Measurements from ENCODE around the gene GRWD1.
"Not testable (repeated sequence)": the region's sequence is repeated elsewhere in the genome, so short reads cannot be mapped to it uniquely, and the experiment has no call there.

The GRWD1 gene

DNA sequence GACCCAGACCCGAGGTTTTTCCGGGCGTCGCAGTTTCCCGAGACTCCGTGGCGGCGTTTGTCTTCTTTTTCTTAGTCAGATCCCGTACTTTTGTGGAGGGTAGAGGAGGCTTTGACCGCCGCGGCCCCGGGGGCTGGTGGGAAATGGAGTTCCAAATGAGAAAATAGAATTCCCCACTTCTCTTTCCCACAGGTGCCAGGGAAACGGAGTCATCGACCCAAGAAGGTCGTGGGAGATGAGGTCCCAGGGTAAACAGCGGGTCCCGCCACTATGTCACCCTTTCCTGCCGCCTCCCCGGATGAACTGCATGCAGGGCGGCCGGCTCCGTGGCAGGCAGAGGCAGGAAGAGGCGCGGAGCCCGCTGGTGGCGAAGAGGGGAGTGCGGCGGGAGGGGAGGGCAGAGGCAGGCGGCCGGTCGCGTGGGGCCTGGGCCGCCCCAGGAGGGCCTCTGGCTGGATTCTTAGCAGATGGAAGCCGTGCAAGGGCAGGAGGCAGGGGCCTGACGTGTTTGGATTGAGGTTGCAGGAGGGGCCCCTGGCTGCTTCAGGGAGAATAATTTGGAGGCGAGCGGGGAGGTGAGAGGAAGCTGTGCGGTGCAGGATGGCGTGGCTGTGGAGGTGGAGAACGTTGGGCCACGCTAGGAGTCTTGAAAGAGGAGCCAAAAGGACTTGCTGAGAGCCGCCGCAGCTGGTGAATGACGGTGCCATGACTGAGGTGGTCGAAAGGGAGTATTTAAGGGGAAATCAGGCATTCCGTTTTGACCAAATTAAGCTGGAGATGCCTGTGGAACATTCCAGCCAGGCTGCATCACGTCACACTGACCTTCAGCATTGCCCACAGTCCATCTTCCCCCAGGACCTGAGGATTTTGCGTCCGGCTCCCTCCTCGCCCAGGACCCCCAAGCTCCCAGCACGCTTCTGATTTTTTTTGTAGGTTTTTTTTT, 35.0 kb downstream of the GRWD1 start:
- no peak for DNase-seq

DNA sequence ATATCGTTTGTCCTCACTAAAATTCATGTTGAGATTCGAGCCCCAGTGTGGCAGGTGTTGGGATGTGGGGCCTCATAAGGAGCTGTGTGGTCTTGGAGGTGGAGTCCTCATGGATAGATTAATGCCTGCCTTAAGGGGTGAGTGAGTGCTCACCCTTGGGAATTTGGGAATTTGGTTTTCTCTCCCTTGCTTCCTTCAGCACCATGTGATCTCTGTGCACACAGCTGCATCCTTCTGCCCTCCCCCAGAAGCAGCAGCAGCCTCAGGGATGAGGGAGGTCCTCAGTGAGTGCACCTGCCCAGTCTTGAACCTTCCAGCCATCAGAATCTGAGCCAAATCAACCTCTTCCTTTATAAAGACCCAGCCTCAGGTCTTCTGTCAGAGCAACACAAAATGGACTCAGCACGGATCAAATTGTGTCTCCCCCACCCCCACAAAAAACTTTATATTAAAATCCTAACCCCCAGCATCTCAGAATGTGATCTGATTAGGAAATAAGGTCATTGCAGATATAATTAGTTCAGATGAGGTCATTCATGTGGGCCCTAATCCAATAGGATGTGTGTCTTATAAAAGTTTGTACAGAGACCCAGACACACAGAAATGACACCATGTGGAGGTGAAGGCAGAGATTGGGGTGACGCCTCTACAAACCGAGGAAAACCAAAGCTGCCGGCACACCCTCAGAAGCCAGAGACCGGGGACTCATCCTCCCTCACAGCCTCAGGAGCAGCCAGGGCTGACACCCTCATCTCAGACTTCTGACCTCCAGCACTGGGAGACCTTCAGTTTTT, 36.3 kb downstream of the GRWD1 start:
- DNase-seq, result no peak

DNA sequence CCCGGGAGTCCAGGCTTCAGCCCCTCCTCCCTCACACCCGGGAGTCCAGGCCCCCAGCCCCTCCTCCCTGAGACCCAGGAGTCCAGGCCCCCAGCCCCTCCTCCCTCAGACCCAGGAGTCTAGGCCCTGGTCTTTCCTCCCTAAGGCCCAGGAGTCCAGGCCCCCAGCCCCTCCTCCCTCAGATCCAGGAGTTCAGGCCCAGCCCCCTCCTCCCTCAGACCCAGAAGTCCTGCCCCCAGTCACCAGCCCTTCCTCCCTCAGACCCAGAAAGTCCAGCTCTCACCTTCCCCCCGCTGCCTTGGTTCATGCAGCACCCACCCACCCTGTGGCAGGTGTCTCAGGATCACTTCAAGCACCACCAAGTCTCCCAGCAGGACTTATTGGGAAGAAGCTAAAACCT, 37.5 kb downstream of the GRWD1 start:
- DNase-seq, result no peak

DNA sequence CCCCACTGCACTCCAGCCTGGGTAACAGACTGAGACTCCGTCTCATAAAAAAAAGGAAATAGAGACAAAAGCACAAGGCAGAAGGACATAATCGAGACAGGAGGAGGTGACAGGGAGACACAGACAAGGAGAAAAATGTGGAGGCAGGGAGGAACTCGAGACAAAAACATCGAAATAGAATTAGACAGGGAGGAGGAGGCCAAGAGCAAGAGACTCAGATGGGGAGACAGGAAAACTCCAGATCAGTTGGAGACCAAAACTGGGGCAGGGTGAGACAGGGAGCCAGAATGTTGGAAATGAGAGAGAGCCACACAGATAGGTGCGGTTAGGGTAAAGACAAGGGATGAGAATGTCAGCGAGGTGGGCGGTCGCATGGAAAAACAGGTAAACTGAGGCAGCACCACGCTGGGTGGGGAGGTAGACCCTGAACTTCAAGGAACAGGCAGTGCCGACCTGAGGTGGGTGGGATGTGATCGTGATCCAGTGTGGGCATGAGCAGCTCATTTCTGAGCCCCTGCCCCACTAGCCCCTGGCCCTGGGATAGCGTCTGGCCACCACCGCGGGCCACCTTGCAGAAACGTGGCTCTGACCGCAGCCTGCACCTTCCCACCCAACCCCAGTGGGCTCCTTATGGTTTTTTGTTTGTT, 38.6 kb downstream of the GRWD1 start:
- no peak for DNase-seq

DNA sequence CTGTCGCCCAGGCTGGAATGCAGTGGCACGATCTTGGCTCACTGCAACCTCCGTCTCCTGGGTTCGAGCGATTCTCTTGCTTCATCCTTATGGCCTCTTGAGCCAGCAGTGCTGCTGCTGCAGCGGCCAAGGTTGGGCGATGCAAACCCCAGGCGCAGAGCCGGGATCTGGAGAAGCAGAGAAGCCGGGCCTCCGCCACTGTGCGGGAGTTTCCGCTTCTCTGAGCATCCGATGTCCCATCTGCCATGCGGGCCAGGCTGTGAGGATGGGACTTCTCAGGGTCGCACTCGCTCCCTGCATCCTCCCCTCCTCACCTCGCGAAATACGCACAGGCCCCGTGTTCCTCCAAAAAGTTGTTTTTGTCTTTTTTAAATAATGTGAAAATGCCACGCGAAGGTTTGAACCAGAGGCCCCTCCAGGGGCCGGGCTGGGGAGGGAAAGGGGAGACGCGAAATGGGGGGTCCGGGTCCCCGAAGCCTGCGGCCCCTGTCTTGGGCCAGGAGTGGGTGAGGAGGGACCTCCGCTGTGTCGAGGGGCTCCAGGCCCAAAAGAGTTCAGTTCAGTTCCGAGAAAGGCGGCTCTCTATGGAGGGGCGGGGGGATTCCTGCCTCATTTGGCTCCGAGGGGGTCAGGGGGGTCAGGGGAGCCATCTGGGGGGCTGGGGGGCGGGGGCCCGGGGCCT, 39.3 kb downstream of the GRWD1 start:
- DNase-seq, result no peak

DNA sequence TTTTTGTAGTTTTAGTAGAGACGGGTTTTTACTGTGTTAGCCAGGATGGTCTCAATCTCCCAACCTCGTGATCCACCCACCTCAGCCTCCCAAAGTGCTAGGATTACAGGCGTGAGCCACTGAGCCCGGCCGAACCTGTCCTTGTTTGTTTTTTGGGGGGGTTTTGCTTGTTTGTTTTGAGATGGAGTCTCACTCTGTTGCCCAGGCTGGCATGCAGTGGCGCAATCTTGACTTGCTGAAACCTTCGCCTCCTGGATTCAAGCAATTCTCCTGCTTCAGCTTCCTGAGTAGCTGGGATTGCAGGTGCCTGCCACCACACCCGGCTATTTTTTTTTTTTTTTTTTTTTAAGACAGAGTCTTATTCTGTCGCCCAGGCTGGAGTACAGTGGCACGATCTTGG, 40.9 kb downstream of the GRWD1 start:
- DNase-seq, result not testable (repeated sequence)

DNA sequence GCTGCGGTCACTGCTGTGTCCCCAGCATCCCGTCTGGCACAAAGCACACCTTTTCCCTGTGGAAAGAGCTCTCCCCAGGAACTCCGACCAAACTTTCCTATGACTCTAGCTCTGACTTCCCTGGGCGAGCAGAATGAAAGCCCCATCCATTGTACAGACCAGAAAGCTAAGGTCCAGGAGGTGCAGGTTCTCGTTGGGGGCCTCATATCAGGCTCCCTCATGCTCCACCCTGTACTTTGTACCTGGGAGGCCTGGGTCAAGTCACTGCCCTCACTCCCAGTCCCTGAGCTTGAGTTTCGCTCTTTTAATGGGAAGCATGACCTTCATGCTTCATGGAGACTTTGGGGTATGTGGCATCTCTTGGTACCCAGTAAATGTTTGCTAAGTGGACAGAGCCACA, 41.8 kb downstream of the GRWD1 start:
- DNase-seq, result no peak

DNA sequence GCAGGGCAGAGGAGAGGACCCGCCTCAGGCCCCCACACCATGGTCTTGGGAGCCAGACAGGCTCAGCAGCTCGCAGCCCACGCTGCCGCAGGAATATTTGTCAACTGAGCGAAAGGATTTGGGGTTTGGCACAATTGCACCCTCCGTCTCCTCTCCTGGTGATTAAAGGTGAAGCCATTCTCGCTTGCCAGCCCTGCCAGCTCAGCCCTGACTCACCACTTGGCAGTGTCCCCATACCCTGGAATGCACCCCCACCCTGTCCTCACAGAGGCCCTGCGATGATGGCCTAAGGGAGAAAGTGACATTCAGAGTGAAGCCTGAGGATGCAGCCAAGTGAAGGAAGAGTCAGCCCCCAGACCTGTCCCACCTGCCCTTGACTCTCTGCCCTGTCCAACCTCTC, 42.2 kb downstream of the GRWD1 start:
- peak; percentile 74 for DNase-seq

DNA sequence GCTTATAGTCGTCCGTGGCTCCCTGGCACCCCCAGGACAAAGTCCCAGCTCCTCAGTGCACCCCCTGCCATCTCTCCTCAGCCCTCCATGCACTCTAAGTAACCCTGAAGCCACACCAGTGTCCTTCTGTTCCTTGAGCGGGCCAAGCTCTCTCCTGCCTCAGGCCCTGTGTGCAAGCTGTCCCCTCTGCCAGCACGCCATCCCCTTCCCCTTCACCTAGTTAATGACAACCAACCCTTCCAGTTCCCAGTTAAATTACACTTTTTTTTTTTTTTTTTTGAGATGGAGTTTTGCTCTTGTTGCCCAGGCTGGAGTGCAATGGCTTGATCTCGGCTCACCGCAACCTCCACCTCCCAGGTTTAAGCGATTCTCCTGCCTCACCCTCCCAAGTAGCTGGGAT, 42.7 kb downstream of the GRWD1 start:
- DNase-seq, result not testable (repeated sequence)

DNA sequence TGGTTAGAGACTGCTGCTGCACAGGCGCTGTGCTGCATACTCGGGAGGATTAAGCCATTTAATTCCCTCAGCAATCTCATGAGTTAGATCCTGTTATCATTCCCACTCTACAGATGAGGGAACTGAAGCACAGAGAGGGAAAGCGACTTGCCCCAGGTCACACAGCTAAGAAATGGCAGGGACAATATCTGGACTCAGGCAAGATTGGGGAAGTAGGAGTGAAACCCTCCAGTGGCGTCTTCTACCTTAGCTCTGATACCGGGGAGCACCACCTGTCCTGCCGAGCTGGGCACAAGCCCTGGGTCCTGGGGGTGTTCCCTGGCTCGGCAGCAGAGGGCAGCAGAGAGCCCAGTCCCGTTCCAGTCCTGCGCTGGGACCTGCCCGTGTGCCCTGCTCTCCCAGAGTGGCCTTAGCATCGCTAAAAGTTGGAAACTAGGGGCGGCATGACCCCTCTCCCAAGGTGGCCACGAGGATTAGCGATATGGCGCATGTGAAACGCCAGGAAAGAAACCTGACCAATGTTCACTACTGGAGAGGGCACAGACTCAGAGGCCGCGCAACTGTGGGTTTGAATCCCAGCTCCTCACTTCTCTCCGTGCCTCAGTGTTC, 43.9 kb downstream of the GRWD1 start:
- no peak for DNase-seq

DNA sequence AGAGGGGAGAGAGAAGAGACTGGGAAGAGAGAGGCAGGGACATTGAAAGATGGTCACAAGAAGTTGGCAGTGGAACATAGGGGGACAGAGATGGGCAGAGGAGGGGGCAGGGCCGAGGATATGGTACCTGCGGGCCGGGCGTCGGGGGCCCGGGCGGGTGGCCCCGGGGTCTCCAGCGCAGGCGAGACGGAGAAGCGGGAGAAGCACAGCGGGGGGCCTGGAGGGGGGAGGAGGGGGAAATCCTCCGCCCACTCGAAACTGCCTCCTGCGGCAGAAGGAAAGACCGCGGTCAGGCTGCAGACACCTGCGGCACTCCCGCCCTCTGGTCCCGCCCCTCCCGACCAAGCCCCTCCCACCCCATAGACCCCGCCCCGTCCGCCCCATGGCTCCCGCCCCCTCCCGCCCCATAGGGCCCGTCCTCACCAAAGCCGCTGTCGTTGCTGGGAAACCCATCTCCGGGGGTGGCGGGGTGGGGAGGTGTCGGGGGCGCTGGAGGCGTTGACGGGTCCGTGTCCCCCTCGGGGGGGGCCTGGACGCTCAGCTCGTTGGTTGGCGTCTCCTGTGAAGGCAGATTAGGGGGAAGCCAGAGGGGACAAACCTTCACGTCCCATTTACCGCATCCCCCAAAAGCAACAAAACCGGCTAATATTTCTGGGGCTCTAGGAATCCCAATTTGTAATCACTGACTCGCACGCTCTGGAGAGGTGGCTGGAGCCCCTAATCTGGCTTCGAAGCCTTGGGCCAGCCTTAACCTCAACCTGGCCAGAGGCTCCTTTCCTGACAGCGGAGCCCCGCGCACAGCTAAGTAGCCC, 45.4 kb downstream of the GRWD1 start:
- no peak for DNase-seq

DNA sequence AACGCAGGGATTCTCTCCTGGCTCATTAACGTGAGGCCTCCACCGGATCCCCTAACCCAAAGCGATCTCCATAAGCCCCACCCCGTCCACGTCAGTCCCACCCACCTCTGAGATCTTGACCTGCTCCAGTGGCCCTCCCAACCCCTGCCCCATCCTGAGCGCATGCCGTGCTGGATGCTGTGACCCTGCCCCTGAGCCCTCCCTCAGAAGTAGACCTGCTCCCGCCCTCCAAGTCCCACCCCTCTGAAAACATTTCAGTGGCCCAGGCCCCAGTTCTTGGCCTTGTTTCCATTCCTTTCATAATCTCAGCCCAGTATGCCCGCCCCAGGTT, 46.0 kb downstream of the GRWD1 start:
- DNase-seq, result no peak

DNA sequence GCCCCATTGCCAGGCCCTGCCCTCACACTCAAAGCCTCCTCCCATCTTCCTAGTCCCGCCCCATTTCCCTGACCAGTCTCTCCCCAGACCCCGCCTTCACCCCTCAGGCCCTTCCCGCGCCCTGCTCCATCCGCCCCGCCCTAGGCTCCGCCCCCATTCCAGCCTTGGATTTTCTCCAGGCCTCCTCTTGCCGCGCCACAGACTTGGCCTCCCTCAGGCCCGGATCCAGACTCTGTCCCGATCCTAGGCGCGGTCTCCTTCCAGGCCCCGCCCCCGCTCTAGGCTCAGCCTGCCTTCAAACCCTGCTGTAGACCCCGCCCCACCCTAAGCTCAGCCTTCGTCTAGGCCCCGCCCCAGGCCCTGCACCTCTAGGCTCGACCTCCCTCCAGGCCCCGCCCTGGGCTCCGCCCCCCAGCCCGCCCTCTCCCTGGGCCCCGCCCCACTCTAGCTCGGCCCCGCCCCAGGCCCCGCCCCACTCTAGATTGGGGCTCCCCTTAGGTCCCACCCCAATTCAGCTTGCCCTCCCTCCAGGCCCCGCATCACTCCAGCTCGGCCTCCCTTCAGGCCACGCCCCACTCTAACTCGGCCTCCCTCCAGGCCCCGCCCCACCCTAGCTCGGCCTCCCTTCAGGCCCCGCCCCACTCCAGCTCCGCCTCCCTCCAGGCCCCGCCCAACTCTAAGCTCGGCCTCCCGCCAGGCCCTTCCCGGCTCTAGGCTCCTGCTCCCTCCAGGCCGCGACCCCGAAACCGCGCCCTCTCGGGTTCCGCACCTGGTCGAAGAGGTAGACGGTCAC, 47.3 kb downstream of the GRWD1 start:
- DNase-seq, result peak; percentile 99

DNA sequence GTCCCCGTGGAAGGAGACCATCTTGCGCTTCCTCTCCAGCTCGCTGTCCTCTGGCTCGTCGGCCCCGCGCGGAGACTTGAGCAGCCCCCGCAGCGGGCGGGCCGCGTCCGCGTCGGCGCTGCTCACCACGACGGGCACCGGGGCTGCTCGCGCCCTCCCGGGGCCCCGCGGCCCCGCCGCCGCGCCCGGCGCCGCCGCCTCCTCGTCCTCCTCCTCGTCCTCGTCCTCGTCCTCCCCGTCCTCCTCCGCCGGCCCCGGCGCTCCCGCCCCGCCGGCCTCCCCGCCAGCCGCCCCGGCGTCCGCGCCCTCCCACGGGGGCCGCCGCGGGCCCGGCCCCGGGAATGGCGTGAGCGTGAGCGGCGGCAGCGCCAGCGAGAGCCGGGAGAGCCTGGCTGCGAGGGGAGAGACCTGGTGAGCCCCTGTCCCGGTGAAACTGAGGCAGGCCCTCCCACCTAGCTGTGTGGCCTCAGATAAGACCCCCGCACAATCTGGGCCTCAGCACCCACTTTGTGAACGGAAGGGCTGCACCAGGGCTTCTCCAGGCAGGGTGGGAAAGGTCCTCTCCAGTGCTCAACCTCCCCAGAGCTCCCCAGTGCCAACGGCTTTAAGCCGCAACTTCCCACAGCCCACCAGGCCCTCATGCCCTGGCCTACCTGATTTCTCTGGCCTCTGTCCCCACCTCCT, 48.1 kb downstream of the GRWD1 start:
- DNase-seq, result no peak

DNA sequence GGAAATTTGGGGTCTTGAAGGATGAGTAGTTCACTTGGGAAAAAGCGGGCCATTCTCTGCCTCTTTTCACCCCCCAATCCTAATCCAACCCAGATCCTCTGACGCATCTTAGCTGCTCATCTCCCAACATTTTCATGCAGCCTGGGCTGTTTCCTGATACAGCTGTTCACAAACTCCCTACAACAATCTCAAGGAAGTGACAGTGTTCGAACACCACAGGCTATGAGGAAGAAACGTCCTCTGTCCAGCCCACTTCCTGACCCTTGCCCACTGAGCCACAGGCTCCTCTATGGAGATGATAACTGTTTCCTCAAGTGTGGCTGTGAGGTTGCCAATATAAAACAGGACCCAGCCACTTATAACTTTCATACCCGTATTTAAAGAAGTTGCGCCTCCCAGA, 49.6 kb downstream of the GRWD1 start:
- DNase-seq, result no peak

DNA sequence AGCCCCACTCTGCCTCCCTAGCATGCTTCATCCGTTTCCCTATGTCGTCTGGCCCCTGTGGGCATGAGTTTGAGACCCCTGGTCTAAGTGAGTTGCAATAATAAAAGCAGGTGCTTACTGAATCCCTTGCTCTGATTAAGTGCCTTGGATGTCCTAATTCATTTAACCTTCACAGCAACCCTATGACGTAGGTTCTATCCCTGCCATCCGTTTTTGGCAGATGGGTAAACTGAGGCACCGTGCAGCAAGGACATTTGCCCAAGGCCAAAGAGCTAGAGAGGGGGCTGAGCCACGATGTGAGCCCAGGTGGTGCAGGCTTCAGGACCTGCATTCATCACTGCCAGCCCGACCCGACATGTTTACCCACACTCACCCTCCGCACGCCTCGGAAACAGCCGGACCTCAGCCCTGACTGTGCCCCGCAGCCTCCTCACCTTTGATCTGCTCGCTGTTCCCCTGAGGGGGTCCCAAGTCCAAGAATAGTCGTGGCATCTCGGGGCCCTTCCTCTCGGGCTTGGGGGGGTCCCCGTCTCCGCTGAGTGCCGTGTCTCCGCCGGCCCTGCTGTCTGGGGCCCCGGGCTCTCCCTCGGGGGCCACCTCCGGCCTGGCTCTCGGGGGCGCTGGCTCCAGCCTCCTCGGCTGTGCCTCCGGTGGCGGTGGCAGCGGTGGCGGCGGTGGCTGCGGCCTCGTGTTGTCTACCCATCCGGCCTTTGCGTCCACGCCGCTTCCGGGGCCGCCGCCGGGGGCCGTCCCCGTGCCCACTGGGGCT, 51.4 kb downstream of the GRWD1 start:
- no peak for DNase-seq

DNA sequence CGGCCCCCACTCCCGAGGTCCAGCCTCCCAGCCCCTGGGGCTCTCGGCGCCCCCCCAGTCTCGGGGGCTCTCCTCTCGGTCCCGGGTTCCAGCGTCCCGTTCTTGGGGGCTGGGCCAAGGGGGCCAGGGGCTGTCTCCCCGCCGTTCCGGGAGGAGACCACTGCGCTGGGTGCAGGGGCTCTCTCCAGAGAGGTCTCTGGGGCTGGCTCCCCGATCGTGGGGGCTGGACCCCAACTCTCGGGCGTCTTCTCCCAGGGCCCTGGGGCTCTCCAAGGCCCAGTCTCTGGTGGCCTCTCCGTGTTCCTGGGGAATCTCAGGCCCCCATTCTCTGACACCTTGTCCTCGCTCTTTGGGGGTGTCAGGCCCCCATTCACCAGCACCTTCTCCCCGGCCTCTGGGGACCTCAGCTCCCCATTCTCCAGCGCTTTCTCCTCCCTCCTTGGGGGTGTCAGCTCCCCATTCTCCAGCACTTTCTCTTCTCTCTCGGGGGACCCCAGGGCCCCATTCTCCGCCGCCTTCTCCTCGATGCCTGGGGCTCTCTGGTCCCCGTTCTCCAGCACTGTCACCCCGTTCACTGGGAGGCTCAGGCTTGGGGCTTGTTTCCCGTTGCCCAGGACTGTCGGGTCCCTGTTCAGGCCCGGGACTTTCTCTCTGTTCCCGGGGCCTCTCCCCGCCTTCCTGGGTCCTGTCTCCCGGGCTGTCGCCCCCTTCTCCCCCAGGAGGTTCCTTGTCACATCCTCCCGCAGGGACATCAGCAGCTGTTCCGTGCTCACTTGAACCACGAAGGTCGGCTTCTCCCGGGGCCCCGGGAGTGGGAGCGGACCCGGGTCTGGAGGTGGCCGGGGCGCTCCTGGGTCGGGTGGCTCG, 52.2 kb downstream of the GRWD1 start:
- no peak for DNase-seq

DNA sequence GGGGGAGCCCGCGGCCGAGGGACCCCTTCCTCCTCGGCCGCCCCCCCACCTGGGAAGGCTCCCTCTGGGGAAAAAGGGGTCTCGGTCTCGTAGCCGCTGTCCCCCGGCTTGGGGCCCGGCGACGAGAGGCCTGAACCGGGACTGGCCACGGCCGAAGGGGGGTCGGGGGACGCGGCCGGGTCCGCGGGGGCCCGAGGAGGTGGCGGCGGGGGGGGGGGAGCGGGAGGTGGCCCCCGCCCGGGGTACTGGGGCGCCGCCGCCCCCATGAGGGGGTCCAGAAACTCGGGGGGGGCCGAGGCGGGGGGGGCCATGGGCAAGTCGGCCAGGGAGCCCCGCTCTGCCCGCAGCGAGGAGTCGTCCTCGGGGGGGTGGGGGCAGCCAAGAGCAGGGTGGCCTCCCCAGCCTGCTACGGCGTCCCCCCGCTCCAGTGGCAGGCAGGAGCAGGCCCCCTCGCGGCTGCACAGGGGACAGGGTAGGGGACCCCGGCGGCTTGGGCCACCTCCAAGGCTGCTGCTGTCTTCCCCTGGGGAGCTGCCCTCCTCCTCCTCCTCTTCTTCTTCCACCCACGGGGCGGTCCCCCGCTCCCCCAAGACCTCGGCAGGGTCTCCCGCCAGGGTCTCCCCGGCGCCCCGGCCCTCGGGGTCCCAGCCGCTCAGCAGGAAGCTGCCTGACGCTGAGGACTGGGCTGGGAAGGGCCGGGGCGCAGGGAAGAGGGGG, 53.0 kb downstream of the GRWD1 start:
- no peak for DNase-seq
